Neutrophil (primary cell): ENCODE measurements around the gene AGT.

Experiments used
- H3K27ac ChIP-seq: fragments of 200-600 bp; sonication (generic); 2 replicates; pipeline ENCODE4 v1.5.1; 2016; ENCODE audit warnings: mild to moderate bottlenecking, moderate library complexity
- H3K27me3 ChIP-seq: fragments of 200-600 bp; sonication (generic); 2 replicates; pipeline ENCODE4 v1.6.0; 2016; ENCODE audit warnings: mild to moderate bottlenecking
- H3K36me3 ChIP-seq: fragments of 200-600 bp; sonication (generic); 2 replicates; pipeline ENCODE4 v1.5.1; 2017
- H3K4me1 ChIP-seq, 2 experiments: fragments of 200-600 bp in 1 of 2; sonication (generic) in 1 of 2; 1 replicate in 1 of 2; 2 replicates in 1 of 2; pipeline versions ENCODE4 v1.5.1 to v1.6.1; 2013 to 2016; ENCODE audit warnings: low read depth in 1 of 2, low read length in 1 of 2, mild to moderate bottlenecking in 1 of 2, moderate library complexity in 1 of 2; ENCODE audit not compliant: control insufficient read depth in 1 of 2, insufficient read depth in 1 of 2
- H3K4me3 ChIP-seq, 2 experiments: fragments of 200-600 bp in 1 of 2; sonication (generic) in 1 of 2; 1 replicate in 1 of 2; 2 replicates in 1 of 2; pipeline ENCODE4 v1.5.1; 2013 to 2016; ENCODE audit warnings: low read depth in 1 of 2, low read length in 1 of 2, mild to moderate bottlenecking in 1 of 2, moderate library complexity in 1 of 2
- H3K9me3 ChIP-seq: fragments of 200-600 bp; sonication (generic); 2 replicates; pipeline ENCODE4 v1.5.1; 2016
- CTCF ChIP-seq: fragments of 200-600 bp; sonication (generic); IDR thresholded peaks from 2 replicates; pipeline ENCODE4 v1.5.1; 2016; ENCODE audit warnings: antibody characterized with exemption

AGT gene

GRCh38 chr1:230708631-230709580 lies 5.0 kb downstream of the AGT start:
- TF ChIP-seq CTCF, result no peak
- Histone ChIP-seq H3K4me3 (no peak overlapping the region), H3K27ac (no peak overlapping the region), H3K9me3 (no peaks in the 10 kb centered on the region), H3K36me3 (no peaks in the 10 kb centered on the region), H3K27me3 (peaks cover 20% of the 10 kb centered on the region), H3K4me1 (no peaks in the 10 kb centered on the region)

GRCh38 chr1:230707732-230708630 lies 5.9 kb downstream of the AGT start:
- H3K4me3 ChIP-seq, result no peak overlapping the region
- no peak overlapping the region for H3K27ac ChIP-seq
- no peaks in the 10 kb centered on the region for H3K9me3 ChIP-seq
- H3K36me3 ChIP-seq, result no peaks in the 10 kb centered on the region
- H3K4me1 ChIP-seq, result no peaks in the 10 kb centered on the region
- TF ChIP-seq CTCF, result no peak
- peaks cover 17% of the 10 kb centered on the region for H3K27me3 ChIP-seq

- Histone ChIP-seq H3K9me3 (no peaks in the 10 kb centered on the region), H3K4me3 (no peak overlapping the region), H3K4me1 (no peaks in the 10 kb centered on the region), H3K27ac (no peak overlapping the region), H3K36me3 (no peaks in the 10 kb centered on the region), H3K27me3 (peaks cover 17% of the 10 kb centered on the region)
- TF ChIP-seq CTCF, result no peak
Observed at GRCh38 chr1:230706887-230707731, 6.8 kb downstream of the AGT start.

- Histone ChIP-seq H3K4me3 (no peak overlapping the region), H3K36me3 (no peaks in the 10 kb centered on the region), H3K4me1 (no peaks in the 10 kb centered on the region), H3K9me3 (no peaks in the 10 kb centered on the region), H3K27me3 (peaks cover 17% of the 10 kb centered on the region), H3K27ac (no peak overlapping the region)
- no peak for TF ChIP-seq CTCF
Observed at GRCh38 chr1:230706020-230706699, 7.8 kb downstream of the AGT start.
